ENCODE data around the gene NRG2. TPM values are rescaled to one million over a fixed set of nuclear protein-coding genes. Genes with fewer than 3 reads are reported as not detected.

NRG2 gene
- total RNA-seq, 1 donor from 2014 or later: 0.81 TPM

- H3K27me3 Mint-ChIP-seq (ENCODE audit: unreplicated experiment): peaks cover 16% of the 10 kb centered on the region
- TF ChIP-seq CTCF (IDR thresholded peaks at IDR 0.05; ENCODE audit: partially characterized antibody, unreplicated experiment): no peak
- H3K36me3 Mint-ChIP-seq (ENCODE audit: unreplicated experiment): peaks cover 7% of the 10 kb centered on the region
- H3K4me1 Mint-ChIP-seq (ENCODE audit: low read depth, unreplicated experiment): peaks cover 3% of the 10 kb centered on the region
- peaks cover 2% of the 10 kb centered on the region for H3K9me3 Mint-ChIP-seq (ENCODE audit: unreplicated experiment)
- H3K4me3 Mint-ChIP-seq (ENCODE audit: unreplicated experiment): no peak overlapping the region
- no peak for DNase-seq
- H3K27ac Mint-ChIP-seq (ENCODE audit: unreplicated experiment): no peak overlapping the region
Measured at GRCh38 chr5:139901986-139902385, 141.1 kb downstream of the NRG2 start.

- Mint-ChIP-seq H3K27ac (ENCODE audit: unreplicated experiment) (no peak overlapping the region), H3K36me3 (ENCODE audit: unreplicated experiment) (peaks cover 7% of the 10 kb centered on the region), H3K4me3 (ENCODE audit: unreplicated experiment) (no peak overlapping the region), H3K9me3 (ENCODE audit: unreplicated experiment) (peaks cover 2% of the 10 kb centered on the region), H3K27me3 (ENCODE audit: unreplicated experiment) (peaks cover 19% of the 10 kb centered on the region), H3K4me1 (ENCODE audit: low read depth, unreplicated experiment) (peaks cover 3% of the 10 kb centered on the region)
- TF ChIP-seq CTCF (IDR thresholded peaks at IDR 0.05; ENCODE audit: partially characterized antibody, unreplicated experiment): no peak
- no peak for DNase-seq
Measured at GRCh38 chr5:139901251-139901575, 141.9 kb downstream of the NRG2 start.

GRCh38 chr5:139900546-139901250 lies 142.4 kb downstream of the NRG2 start:
- peaks cover 2% of the 10 kb centered on the region for H3K9me3 Mint-ChIP-seq (ENCODE audit: unreplicated experiment)
- H3K27me3 Mint-ChIP-seq (ENCODE audit: unreplicated experiment): peaks cover 19% of the 10 kb centered on the region
- no peak for DNase-seq
- no peak overlapping the region for H3K4me3 Mint-ChIP-seq (ENCODE audit: unreplicated experiment)
- TF ChIP-seq CTCF (IDR thresholded peaks at IDR 0.05; ENCODE audit: partially characterized antibody, unreplicated experiment): no peak
- H3K4me1 Mint-ChIP-seq (ENCODE audit: low read depth, unreplicated experiment): peaks cover 3% of the 10 kb centered on the region
- H3K27ac Mint-ChIP-seq (ENCODE audit: unreplicated experiment): no peak overlapping the region
- H3K36me3 Mint-ChIP-seq (ENCODE audit: unreplicated experiment): peaks cover 7% of the 10 kb centered on the region

GRCh38 chr5:139898981-139899380 lies 144.1 kb downstream of the NRG2 start:
- peaks cover 2% of the 10 kb centered on the region for H3K9me3 Mint-ChIP-seq (ENCODE audit: unreplicated experiment)
- H3K27me3 Mint-ChIP-seq (ENCODE audit: unreplicated experiment): peaks cover 22% of the 10 kb centered on the region
- DNase-seq: no peak
- no peaks in the 10 kb centered on the region for H3K4me1 Mint-ChIP-seq (ENCODE audit: low read depth, unreplicated experiment)
- no peak for TF ChIP-seq CTCF (IDR thresholded peaks at IDR 0.05; ENCODE audit: partially characterized antibody, unreplicated experiment)
- H3K27ac Mint-ChIP-seq (ENCODE audit: unreplicated experiment): no peak overlapping the region
- H3K4me3 Mint-ChIP-seq (ENCODE audit: unreplicated experiment): no peak overlapping the region
- H3K36me3 Mint-ChIP-seq (ENCODE audit: unreplicated experiment): peaks cover 7% of the 10 kb centered on the region

GRCh38 chr5:139897982-139898381 lies 145.1 kb downstream of the NRG2 start:
- Mint-ChIP-seq H3K27ac (ENCODE audit: unreplicated experiment) (no peak overlapping the region), H3K36me3 (ENCODE audit: unreplicated experiment) (peaks cover 7% of the 10 kb centered on the region), H3K4me1 (ENCODE audit: low read depth, unreplicated experiment) (no peaks in the 10 kb centered on the region), H3K4me3 (ENCODE audit: unreplicated experiment) (no peak overlapping the region), H3K9me3 (ENCODE audit: unreplicated experiment) (peaks cover 2% of the 10 kb centered on the region), H3K27me3 (ENCODE audit: unreplicated experiment) (peaks cover 18% of the 10 kb centered on the region)
- no peak for DNase-seq
- no peak for TF ChIP-seq CTCF (IDR thresholded peaks at IDR 0.05; ENCODE audit: partially characterized antibody, unreplicated experiment)
